Measurements from ENCODE around the gene FAF2.
"Not testable (repeated sequence)": the region's sequence is repeated elsewhere in the genome, so short reads cannot be mapped to it uniquely, and the experiment has no call there.

Gene FAF2

GRCh38 chr5:176463113-176463764 is 15.1 kb downstream of the FAF2 start:
- DNase-seq, result no peak

DNA sequence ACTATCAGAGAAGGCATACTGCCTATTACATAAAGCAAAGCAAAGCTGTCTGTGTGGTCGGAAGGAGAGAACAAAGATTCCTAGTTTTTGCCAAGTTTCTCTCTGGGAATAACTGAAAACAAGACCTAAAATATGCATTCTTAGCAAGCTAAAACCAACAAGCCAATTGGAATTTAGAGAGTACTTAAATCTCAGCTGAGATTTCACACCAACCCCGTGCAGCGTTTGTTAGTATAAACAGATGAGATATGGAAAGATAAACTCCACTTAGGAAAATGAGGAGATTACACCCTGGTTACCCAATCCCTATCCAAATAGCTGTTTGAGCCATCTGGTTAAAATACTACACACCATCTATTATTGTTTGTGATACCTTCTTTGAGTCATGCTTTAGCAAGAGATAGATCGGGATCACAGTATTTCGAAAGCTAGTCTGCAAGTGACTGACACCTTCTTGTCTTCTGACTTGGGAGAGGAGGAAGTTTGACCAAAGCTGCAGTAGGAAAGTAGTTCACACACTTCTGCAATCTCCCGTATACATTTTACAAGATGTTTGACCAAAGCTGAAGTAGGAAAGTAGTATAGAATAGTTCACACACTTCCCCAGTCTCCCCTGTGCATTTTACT is 18.2 kb downstream of the FAF2 start:
- DNase-seq, result no peak

DNA sequence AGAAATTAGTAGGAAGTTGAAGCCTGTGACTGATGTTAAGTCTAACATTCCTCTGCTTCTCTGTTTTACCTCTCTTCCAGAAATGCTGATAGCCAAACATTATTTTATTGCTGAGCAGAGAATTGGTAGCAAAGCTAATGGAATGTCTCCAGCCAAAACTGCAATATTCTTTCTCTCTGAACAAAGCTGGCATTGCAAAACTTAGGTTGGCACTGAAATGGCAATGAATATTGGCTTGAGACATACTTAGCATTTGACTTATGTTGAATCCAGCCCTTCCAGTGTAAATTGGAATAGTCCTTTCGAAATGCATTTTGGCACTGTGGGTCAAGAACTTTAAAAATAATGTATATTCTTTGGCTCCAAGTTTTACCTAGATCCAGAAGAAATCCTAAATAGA is 21.1 kb downstream of the FAF2 start:
- no peak for DNase-seq

GRCh38 chr5:176470539-176470938 is 22.4 kb downstream of the FAF2 start:
- no peak for DNase-seq

- DNase-seq, result no peak
Observed at GRCh38 chr5:176471098-176471497, 22.9 kb downstream of the FAF2 start.

- DNase-seq, result no peak
Observed at GRCh38 chr5:176473335-176474006, 25.3 kb downstream of the FAF2 start.

- no peak for DNase-seq
Observed at GRCh38 chr5:176474476-176474875, 26.3 kb downstream of the FAF2 start.

DNA sequence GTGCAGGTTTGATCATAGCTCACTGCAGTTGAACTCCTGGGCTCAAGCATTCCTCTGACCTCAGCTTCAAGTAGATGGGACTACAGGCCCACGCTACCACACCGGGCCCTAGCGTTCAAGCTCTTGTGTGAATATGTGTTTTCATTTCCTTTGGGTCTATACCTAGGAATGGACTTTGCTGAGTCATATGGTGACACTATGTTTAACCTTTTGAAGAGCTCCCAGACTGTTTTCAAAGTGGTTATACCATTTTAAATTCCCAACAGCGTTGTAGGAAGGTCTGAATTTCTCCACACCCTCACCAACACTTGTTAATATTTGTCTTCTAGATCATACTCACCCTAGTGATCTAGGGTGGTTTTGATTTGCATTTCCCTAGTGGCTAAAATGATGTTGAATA is 33.5 kb downstream of the FAF2 start:
- no peak for DNase-seq

DNA sequence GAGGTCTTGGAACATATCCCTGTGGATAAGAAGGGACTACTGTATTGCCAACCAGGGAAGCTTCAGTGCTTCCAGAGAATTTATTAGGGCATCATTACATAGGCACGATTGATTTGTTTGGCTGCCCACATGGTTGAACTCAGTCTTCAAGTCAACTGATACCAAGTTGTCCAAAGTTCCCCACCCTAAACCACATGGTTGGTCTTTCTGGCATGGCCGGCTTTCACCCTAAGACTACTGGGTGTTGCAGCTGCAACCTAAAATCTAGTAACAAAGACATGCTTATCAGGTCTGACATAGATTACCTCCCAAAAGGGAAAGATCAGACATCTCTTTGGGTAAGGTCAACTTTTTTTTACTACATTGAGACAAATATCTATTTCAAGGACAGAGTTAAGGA is 37.0 kb downstream of the FAF2 start:
- DNase-seq, result no peak

GRCh38 chr5:176486189-176486757 is 38.1 kb downstream of the FAF2 start:
- no peak for DNase-seq

- DNase-seq, result not testable (repeated sequence)
Observed at GRCh38 chr5:176487160-176487559, 39.0 kb downstream of the FAF2 start.

DNA sequence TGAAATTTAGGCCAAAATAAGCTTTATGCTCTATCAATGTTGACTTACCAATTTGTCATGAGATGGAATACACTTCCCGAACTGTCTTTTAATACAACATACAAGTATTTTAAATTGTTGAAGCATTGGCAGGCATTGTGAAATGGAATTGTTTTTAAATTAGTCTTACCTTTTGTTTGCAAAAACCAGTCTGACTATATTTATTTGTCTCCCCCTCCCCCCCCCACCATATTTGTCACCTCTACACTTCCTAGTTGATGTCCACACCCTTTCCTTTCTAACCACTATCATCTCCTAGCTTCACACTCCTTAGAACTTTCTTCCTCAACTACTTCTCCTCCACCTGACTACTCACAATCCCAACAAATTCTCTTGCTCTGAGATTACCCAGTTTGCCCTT is 40.9 kb downstream of the FAF2 start:
- no peak for DNase-seq

DNA sequence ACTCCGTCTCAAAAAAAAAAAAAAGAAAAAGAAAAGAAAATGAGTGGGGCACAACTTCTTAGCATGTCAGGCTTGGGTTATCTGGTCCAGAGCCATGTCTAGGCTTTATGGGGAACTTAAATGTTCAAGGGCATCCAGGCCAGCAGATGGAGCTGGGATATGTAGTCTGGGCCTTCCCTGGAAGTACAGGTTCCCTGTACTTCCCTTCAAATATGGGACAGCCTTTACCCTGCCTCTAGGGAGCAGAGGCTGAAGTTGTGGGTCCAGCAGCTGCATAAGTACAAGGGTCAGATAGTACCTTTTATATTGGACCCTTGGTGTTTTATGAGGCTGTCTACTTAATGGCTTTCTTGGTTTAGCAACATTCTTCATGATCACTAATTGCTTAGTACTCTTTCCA is 42.1 kb downstream of the FAF2 start:
- DNase-seq, result no peak

DNA sequence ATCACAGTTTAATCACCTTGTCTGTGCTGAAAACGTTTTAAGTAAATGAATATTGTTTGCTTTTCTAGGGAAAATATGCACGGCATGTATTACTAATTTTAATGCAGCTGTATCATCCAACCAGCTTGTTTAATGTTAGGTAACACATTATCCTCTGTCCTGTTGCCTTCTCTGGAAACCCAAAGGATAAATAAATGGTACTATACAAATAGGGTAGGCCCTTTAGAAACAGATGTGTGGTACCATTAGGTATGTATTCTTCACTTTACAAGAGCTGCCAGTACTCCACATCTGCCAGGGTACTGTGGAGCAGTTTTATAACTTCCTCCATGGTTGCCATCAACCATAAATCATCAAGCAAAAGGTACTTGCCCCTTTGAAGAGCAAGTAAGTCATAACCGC is 42.9 kb downstream of the FAF2 start:
- no peak for DNase-seq

DNA sequence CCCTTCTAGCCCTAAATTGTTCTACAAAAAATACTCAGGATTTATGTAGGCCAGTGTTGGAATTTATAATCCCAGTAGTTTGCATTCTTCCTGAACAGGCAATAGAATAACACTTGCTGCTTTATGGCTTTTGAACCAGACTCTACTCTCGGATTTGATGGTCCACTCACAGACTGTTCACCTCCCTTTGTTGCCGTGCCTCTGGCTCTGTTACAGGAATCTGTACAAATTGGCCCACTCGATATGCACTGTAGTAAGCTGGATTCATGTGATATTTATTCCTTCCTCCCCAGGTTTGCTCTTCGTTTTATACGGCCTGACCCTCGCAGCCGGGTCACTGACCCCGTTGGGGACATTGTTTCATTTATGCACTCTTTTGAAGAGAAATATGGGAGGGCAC is 43.7 kb downstream of the FAF2 start:
- DNase-seq, result no peak

DNA sequence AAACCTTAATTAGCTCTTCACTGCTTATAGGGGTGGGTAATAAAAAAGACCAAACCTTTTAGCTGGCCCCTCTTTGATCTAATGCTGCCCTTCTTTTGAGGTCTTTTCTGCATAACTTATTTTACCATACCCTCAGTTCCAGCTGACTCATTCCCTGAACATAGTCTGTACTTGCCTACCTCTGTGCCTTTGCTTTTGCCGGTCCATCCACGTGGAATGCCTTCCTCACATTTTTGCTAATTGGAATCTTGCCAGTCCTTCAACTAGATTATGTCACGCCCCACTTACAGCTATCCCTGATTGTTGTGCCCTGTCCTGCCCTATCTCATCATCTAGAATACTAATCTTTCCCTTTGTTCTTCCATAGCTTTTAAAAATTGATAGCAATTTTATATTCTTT is 44.2 kb downstream of the FAF2 start:
- no peak for DNase-seq

- no peak for DNase-seq
Observed at GRCh38 chr5:176497852-176498251, 49.7 kb downstream of the FAF2 start.

GRCh38 chr5:176499273-176499672 is 51.1 kb downstream of the FAF2 start:
- DNase-seq, result no peak

GRCh38 chr5:176500511-176500910 is 52.3 kb downstream of the FAF2 start:
- no peak for DNase-seq

- no peak for DNase-seq
Observed at GRCh38 chr5:176501333-176501732, 53.1 kb downstream of the FAF2 start.

DNA sequence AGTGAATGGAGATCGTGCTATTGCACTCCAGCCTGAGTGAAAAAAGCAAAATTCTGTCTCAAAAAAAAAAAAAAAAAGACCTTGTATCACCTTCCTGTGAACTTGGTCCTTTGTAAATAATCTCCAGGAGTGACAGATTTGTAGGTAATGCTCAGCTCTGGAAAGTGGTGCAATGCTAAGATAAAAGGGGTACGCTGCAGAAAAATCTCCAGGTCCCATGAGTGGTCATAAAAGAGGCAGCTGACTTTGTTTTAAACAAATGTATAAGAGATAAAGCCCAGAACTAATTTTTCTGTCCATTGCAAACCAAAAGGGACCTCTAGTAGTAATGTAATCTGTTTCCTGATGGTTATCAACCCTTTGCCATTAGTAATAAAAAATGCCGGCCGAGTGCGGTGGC is 55.3 kb downstream of the FAF2 start:
- DNase-seq, result no peak

DNA sequence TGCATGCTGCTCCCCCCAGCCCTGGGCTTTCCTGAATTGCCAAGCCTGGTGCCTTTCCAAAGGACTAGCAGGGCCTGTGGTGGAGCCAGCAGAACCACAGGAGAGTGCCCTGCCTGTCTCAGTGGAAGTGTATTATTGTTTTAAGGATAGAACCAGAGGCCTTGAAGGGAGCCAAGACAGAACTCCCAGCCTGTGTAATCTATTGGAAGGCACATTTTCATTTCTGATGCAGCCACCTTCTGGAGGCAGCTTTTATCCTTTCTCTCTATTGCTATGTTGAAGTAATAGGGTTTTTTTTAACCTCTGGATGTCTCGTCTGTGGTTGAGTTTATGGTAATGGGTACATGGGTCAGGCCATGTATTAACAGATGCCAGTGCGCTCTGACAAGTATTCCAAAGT is 59.7 kb downstream of the FAF2 start:
- DNase-seq, result no peak

- DNase-seq, result no peak
Observed at GRCh38 chr5:176508603-176509002, 60.4 kb downstream of the FAF2 start.

- DNase-seq, result no peak
Observed at GRCh38 chr5:176513788-176514187, 65.6 kb downstream of the FAF2 start.
